RWPE1 (cell line): ENCODE measurements around the gene FGF14.

ENCODE experiments used
- CTCF ChIA-PET: fragments of 350-600 bp; sonication (Branson Sonifier 250); formaldehyde crosslinking; extraction: SDS; loops from one replicate; lab custom pipeline; 2021; lab: Yijun Ruan, JAX
- POLR2A ChIA-PET: fragments of 400-600 bp; formaldehyde crosslinking; extraction: SDS; loops from one replicate; lab custom pipeline; 2020; ENCODE audit warnings: antibody characterized with exemption; ENCODE audit not compliant: low non-redundant PET; lab: Yijun Ruan, JAX
- DNase-seq: peaks from one replicate; pipeline ENCODE4 v3.0.0; 2012; ENCODE audit warnings: low spot score
- H3K27ac ChIP-seq: fragments of 450-650 bp; 2 replicates; pipeline ENCODE4 v1.5.1; 2017
- CTCF ChIP-seq: fragments of 450-650 bp; conservative IDR thresholded peaks from 2 replicates; pipeline ENCODE4 v1.5.1; 2017; ENCODE audit warnings: low read depth, mild to moderate bottlenecking

Gene FGF14

GRCh38 chr13:101881593-101881992 is 520.3 kb downstream of the FGF14 start:
- ChIA-PET CTCF (no interaction called here), POLR2A (no interaction called here)
- no peak for TF ChIP-seq CTCF
- no peak overlapping the region for H3K27ac ChIP-seq
- DNase-seq: no peak

- no peak overlapping the region for H3K27ac ChIP-seq
- DNase-seq: no peak
- POLR2A ChIA-PET: no interaction called here
- TF ChIP-seq CTCF: no peak
- CTCF ChIA-PET: no interaction called here
These were observed 521.3 kb downstream of the FGF14 start for GRCh38 chr13:101880581-101880980.

GRCh38 chr13:101876951-101877350 is 524.9 kb downstream of the FGF14 start:
- no peak for DNase-seq
- TF ChIP-seq CTCF: no peak
- ChIA-PET CTCF (no interaction called here), POLR2A (no interaction called here)
- no peak overlapping the region for H3K27ac ChIP-seq

- CTCF ChIA-PET: interaction anchor here (0.6 kb wide), 3 partner anchors 108 to 1189 kb away, joined by 3 to 4 read pairs (median 3); no protein-coding TSS in a partner anchor
- TF ChIP-seq CTCF: no peak
- H3K27ac ChIP-seq: no peak overlapping the region
- peak; percentile 64 for DNase-seq
- POLR2A ChIA-PET: no interaction called here
These were observed 526.0 kb downstream of the FGF14 start for GRCh38 chr13:101875717-101876393.

DNA sequence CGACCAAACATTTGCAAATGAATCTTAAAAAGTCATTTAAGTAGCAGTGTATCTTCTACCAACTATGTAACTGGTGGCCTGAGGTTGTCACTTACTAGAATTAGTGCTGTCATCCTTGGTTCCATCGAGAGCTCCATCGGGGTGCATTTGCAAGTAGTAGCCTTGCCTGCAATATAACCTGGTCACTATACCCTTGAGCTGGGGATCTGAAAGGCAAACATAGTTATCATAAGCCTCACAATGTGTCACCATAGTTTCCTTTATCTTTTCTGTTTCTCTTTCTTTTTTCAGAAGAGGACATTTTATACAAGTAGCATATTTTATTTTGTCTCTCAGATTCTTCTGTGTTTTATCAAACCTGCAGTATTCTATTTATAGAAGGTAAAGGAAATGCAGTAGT is 526.8 kb downstream of the FGF14 start:
- POLR2A ChIA-PET: no interaction called here
- DNase-seq: no peak
- CTCF ChIA-PET: interaction anchor here (0.6 kb wide), 2 partner anchors 23 to 107 kb away, joined by 3 read pairs; no protein-coding TSS in a partner anchor
- H3K27ac ChIP-seq: no peak overlapping the region
- TF ChIP-seq CTCF: no peak

- POLR2A ChIA-PET: no interaction called here
- no peak for TF ChIP-seq CTCF
- CTCF ChIA-PET: interaction anchor here (0.7 kb wide), 1 partner anchor 280 kb away, joined by 3 read pairs; no protein-coding TSS in a partner anchor
These were observed 532.3 kb downstream of the FGF14 start for GRCh38 chr13:101869553-101869952.

More at GRCh38 chr13:101869553-101869952, 532.3 kb downstream of the FGF14 start:
- no peak for DNase-seq
- H3K27ac ChIP-seq: no peak overlapping the region
